ENCODE results near the gene ALDH1L1.

GRCh38 chr3:126155819-126156218 is 24.6 kb downstream of the ALDH1L1 start:
- TF ChIP-seq CTCF (IDR thresholded peaks at IDR 0.05) (no peak), POLR2A (IDR thresholded peaks at IDR 0.05) (no peak)
